LNCaP clone FGC (cell line): ENCODE results near the gene CBFA2T2.

Experiments used
- DNase-seq: peaks from one replicate; pipeline ENCODE4 v3.0.0-alpha.2; 2011; ENCODE audit warnings: low read depth
- H3K4me3 ChIP-seq: 2 replicates; pipeline ENCODE4 v1.5.1; 2011; ENCODE audit warnings: mild to moderate bottlenecking, low read depth, low read length, control low read depth
- CTCF ChIP-seq: IDR thresholded peaks from 2 replicates; pipeline ENCODE4 v1.5.1; 2012; ENCODE audit warnings: mild to moderate bottlenecking; ENCODE audit not compliant: control insufficient read depth, insufficient read depth; ENCODE audit errors: extremely low read depth

CBFA2T2 gene

GRCh38 chr20:33515569-33516216 lies 25.8 kb downstream of the CBFA2T2 start:
- H3K4me3 ChIP-seq: no peak overlapping the region
- TF ChIP-seq CTCF: no peak
- DNase-seq: no peak

DNA sequence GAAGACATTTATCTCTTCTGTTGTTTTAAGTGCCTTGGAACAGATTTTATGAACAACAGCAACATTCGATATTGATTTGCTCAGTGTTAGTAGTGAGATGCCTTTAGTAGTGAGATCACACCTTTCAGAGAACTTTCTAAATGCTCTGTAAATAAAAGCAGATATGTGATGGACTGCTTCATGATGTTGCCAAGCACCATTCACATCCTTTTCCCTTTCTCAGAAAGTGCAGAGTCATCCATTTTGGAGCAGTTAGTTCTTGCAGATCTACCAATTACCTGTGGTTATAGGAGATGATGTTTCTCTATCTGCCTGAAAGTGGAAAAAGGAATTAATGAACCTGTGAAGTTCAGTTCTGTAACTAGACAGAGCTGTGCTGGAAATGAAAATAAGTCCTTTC lies 27.0 kb downstream of the CBFA2T2 start:
- TF ChIP-seq CTCF: no peak
- DNase-seq: no peak
- H3K4me3 ChIP-seq: no peak overlapping the region

- no peak for DNase-seq
These were observed 28.2 kb downstream of the CBFA2T2 start for GRCh38 chr20:33518071-33518470.

DNA sequence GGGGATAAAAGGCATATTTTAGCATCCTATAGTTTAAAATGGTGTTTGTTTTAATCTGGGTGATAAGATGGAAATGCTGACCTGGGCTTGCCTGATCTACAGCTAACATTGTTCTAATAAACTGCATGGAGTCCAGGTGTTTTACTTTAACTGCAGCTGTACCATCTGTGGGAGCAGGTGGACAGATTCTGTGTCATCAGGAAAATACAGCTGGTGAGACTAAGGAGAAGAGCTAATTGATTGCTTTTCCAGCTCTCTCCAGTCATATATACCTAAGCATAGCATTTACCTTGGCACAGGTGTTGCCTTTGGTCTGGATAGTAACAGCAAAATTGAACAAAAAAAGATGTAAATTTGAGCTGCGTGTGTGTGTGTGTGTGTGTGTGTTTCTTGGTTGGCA lies 31.6 kb downstream of the CBFA2T2 start:
- DNase-seq: peak; percentile 82
- no peak for TF ChIP-seq CTCF
- H3K4me3 ChIP-seq: no peak overlapping the region

More at GRCh38 chr20:33518071-33518470, 28.2 kb downstream of the CBFA2T2 start:
- no peak overlapping the region for H3K4me3 ChIP-seq
- no peak for TF ChIP-seq CTCF

GRCh38 chr20:33522256-33522820 lies 32.4 kb downstream of the CBFA2T2 start:
- no peak for TF ChIP-seq CTCF
- DNase-seq: no peak
- no peak overlapping the region for H3K4me3 ChIP-seq

DNA sequence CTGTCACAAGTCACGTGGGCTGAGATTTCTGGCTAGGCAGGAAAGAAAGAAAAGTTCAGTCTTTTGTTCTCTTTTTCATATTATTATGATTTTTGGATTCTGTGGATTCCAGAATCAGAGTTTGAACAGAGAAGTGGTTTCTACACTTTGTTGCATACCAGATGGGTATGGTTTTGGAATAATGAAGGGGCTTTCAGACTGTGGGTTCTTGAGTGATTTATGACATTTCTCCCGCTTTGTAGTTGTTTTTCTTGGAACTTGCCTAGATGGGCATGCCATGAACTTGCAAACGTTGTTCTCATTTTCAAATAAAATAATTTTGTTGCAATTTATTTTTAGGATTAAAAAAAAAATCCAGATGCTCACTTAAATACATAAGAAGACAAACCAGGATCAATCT lies 34.4 kb downstream of the CBFA2T2 start:
- no peak for DNase-seq
- TF ChIP-seq CTCF: no peak

DNA sequence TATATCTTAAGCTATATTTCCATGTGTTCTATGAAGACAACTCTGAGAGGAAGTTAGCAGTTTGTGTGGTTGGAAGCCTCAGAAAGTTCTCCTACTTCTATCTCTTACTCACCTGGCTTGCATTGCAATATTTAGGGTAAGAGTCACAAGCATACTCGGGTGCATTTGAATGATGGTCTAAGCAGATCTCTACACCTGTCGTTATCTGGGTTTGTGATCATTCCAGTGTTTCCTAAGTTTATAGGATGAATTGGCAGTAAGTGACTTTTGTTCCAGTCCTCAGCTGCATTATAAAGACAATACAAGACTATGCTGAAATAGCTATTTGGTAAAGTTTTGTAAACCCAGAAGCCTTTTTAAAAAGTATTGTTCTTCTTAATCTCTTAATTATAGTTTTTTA lies 36.9 kb downstream of the CBFA2T2 start:
- peak; percentile 78 for DNase-seq
- TF ChIP-seq CTCF: no peak

More for the DNA sequence above, 34.4 kb downstream of the CBFA2T2 start:
- no peak overlapping the region for H3K4me3 ChIP-seq

More for the DNA sequence above, 36.9 kb downstream of the CBFA2T2 start:
- no peak overlapping the region for H3K4me3 ChIP-seq
